DOHH2 (cell line): ENCODE results near the gene ADAMTS5.

Source experiments
- H3F3A ChIP-seq: fragments of 200-600 bp; sonication (generic), shearing (Covaris generic); 2 replicates; pipeline ENCODE4 v1.6.0; 2016; ENCODE audit warnings: antibody characterized with exemption, mild to moderate bottlenecking; ENCODE audit not compliant: control insufficient read depth, insufficient read depth
- H3K27ac ChIP-seq: fragments of 200-600 bp; sonication (generic); 2 replicates; pipeline ENCODE4 v1.5.1; 2014; ENCODE audit warnings: low read depth, mild to moderate bottlenecking, low read length, moderate library complexity
- H3K27me3 ChIP-seq: fragments of 200-600 bp; sonication (generic); 2 replicates; pipeline ENCODE4 v1.6.1; 2014; ENCODE audit warnings: mild to moderate bottlenecking, low read length, mixed read lengths; ENCODE audit not compliant: control insufficient read depth
- H3K36me3 ChIP-seq: fragments of 200-600 bp; sonication (generic); 2 replicates; pipeline ENCODE4 v1.6.1; 2014; ENCODE audit warnings: mild to moderate bottlenecking, low read length, moderate library complexity, mixed read lengths; ENCODE audit not compliant: control insufficient read depth
- H3K4me1 ChIP-seq: fragments of 200-600 bp; sonication (generic); 2 replicates; pipeline ENCODE4 v1.6.1; 2014; ENCODE audit warnings: mild to moderate bottlenecking, low read length, mixed read lengths; ENCODE audit not compliant: control insufficient read depth
- H3K4me2 ChIP-seq: fragments of 200-600 bp; sonication (generic); 2 replicates; pipeline ENCODE4 v1.6.0; 2014; ENCODE audit warnings: mild to moderate bottlenecking, low read length, moderate library complexity
- H3K4me3 ChIP-seq: fragments of 200-600 bp; sonication (generic); 2 replicates; pipeline ENCODE4 v1.5.1; 2014; ENCODE audit warnings: mild to moderate bottlenecking, low read length, mixed read lengths
- H3K79me2 ChIP-seq: fragments of 200-600 bp; sonication (generic); 2 replicates; pipeline ENCODE4 v1.6.1; 2014; ENCODE audit warnings: mild to moderate bottlenecking, low read length, mixed read lengths; ENCODE audit not compliant: control insufficient read depth
- H3K9me2 ChIP-seq: fragments of 200-600 bp; sonication (generic); replicated peaks from 2 replicates; pipeline ENCODE4 v1.6.1; 2014; ENCODE audit warnings: mild to moderate bottlenecking, low read length, mixed read lengths; ENCODE audit not compliant: control insufficient read depth
- H3K9me3 ChIP-seq: fragments of 200-600 bp; sonication (generic); 2 replicates; pipeline ENCODE4 v1.6.1; 2014; ENCODE audit warnings: antibody characterized with exemption, low read length, mixed read lengths; ENCODE audit not compliant: control insufficient read depth, insufficient read depth
- H4K20me1 ChIP-seq: fragments of 200-600 bp; sonication (generic); 2 replicates; pipeline ENCODE4 v1.6.0; 2014; ENCODE audit warnings: low read depth, mild to moderate bottlenecking, antibody characterized with exemption, low read length, moderate library complexity; ENCODE audit not compliant: control insufficient read depth, insufficient read depth
- EZH2phosphoT487 ChIP-seq: fragments of 200-600 bp; sonication (generic); IDR thresholded peaks from 2 replicates; pipeline ENCODE4 v1.6.1; 2017; ENCODE audit warnings: borderline replicate concordance, mild to moderate bottlenecking, antibody characterized with exemption, low read length, moderate library complexity, mixed read lengths
- TF ChIP-seq, protein P1 (sequence below): fragments of 200-600 bp; sonication (generic); IDR thresholded peaks from one replicate; pipeline ENCODE4 v1.5.1; 2014; ENCODE audit warnings: antibody characterized with exemption, mild to moderate bottlenecking, low read depth, low read length; ENCODE audit not compliant: poor library complexity, severe bottlenecking

The ADAMTS5 gene

GRCh38 chr21:26972192-26972591 lies 5.3 kb upstream of the ADAMTS5 start:
- H3F3A ChIP-seq = no peaks in the 10 kb centered on the region
- no peaks in the 10 kb centered on the region for H3K9me2 ChIP-seq
- no peak overlapping the region for H3K27ac ChIP-seq

GRCh38 chr21:26969971-26970725 lies 3.3 kb upstream of the ADAMTS5 start:
- H3K9me3 ChIP-seq = peaks cover 7% of the 10 kb centered on the region; the same call in 1 of the 2 replicates

More at GRCh38 chr21:26972192-26972591, 5.3 kb upstream of the ADAMTS5 start:
- Histone ChIP-seq H3K4me1 (no peaks in the 10 kb centered on the region), H3K4me2 (no peak overlapping the region), H4K20me1 (no peaks in the 10 kb centered on the region), H3K4me3 (no peak overlapping the region), H3K79me2 (no peaks in the 10 kb centered on the region), H3K36me3 (no peaks in the 10 kb centered on the region), H3K9me3 (no peaks in the 10 kb centered on the region), H3K27me3 (no peaks in the 10 kb centered on the region)
- TF ChIP-seq EZH2phosphoT487 = no peak
- TF ChIP-seq, protein P1, sequence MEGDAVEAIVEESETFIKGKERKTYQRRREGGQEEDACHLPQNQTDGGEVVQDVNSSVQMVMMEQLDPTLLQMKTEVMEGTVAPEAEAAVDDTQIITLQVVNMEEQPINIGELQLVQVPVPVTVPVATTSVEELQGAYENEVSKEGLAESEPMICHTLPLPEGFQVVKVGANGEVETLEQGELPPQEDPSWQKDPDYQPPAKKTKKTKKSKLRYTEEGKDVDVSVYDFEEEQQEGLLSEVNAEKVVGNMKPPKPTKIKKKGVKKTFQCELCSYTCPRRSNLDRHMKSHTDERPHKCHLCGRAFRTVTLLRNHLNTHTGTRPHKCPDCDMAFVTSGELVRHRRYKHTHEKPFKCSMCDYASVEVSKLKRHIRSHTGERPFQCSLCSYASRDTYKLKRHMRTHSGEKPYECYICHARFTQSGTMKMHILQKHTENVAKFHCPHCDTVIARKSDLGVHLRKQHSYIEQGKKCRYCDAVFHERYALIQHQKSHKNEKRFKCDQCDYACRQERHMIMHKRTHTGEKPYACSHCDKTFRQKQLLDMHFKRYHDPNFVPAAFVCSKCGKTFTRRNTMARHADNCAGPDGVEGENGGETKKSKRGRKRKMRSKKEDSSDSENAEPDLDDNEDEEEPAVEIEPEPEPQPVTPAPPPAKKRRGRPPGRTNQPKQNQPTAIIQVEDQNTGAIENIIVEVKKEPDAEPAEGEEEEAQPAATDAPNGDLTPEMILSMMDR = no peak

DNA sequence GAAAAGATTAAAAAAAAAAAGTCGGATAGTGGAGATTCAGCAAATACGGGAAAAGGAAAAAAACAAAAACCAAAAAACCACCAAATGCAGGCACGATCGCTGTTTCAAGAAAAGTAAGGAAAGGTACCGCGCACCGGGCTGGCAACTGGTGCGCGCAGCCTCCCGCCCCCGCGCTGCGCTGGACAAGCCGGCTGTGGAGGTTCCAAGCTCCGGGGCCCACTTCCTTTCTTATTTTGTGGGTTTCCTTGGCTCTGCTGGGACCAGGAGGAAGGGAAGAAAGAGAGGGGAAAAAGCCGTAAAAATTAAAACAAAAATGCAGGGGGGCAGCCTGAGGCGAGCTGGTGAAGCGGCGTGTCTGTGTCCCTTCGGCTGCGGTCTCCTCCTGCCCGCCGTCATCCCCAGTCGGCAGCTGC lies 233 bp downstream of the ADAMTS5 start:
- Histone ChIP-seq H3K79me2 (no peaks in the 10 kb centered on the region), H3K9me3 (peaks cover 7% of the 10 kb centered on the region; the same call in 1 of the 2 replicates), H3K9me2 (no peaks in the 10 kb centered on the region), H3F3A (no peaks in the 10 kb centered on the region), H3K36me3 (no peaks in the 10 kb centered on the region), H3K4me1 (no peaks in the 10 kb centered on the region), H3K4me2 (no peak overlapping the region), H3K27ac (no peak overlapping the region), H3K4me3 (no peak overlapping the region), H4K20me1 (no peaks in the 10 kb centered on the region), H3K27me3 (no peaks in the 10 kb centered on the region)
- TF ChIP-seq, protein P1 = no peak
- no peak for TF ChIP-seq EZH2phosphoT487

More at GRCh38 chr21:26969971-26970725, 3.3 kb upstream of the ADAMTS5 start:
- no peak overlapping the region for H3K27ac ChIP-seq
- H3K9me2 ChIP-seq = no peaks in the 10 kb centered on the region
- H3K36me3 ChIP-seq = no peaks in the 10 kb centered on the region
- H3F3A ChIP-seq = no peaks in the 10 kb centered on the region
- H4K20me1 ChIP-seq = no peaks in the 10 kb centered on the region
- no peak overlapping the region for H3K4me3 ChIP-seq
- H3K27me3 ChIP-seq = no peaks in the 10 kb centered on the region
- no peak overlapping the region for H3K4me2 ChIP-seq
- TF ChIP-seq, protein P1 = no peak
- no peak for TF ChIP-seq EZH2phosphoT487
- no peaks in the 10 kb centered on the region for H3K79me2 ChIP-seq
- no peaks in the 10 kb centered on the region for H3K4me1 ChIP-seq
